ENCODE results near the gene IL24. TPM values are rescaled to one million over a fixed set of nuclear protein-coding genes. Genes with fewer than 3 reads are reported as not detected.

Gene IL24
- total RNA-seq, 1 donor from 2014 or later = not detected

- Mint-ChIP-seq H3K36me3 (ENCODE audit: unreplicated experiment) (no peaks in the 10 kb centered on the region), H3K4me1 (ENCODE audit: unreplicated experiment) (peaks cover under 1% of the 10 kb centered on the region), H3K4me3 (ENCODE audit: unreplicated experiment) (no peak overlapping the region), H3K27ac (ENCODE audit: unreplicated experiment) (no peak overlapping the region), H3K27me3 (ENCODE audit: unreplicated experiment) (peaks cover 56% of the 10 kb centered on the region), H3K9me3 (ENCODE audit: unreplicated experiment) (no peaks in the 10 kb centered on the region)
- DNase-seq (ENCODE audit: extremely low spot score, unreplicated experiment) = no peak
- TF ChIP-seq CTCF (IDR thresholded peaks at IDR 0.05) = no peak
Observed at GRCh38 chr1:206913766-206914537, 16.7 kb downstream of the IL24 start.

GRCh38 chr1:206915030-206915735, 17.9 kb downstream of the IL24 start:
- Mint-ChIP-seq H3K36me3 (ENCODE audit: unreplicated experiment) (no peaks in the 10 kb centered on the region), H3K27me3 (ENCODE audit: unreplicated experiment) (peaks cover 51% of the 10 kb centered on the region)

GRCh38 chr1:206916000-206916709, 18.9 kb downstream of the IL24 start:
- no peak for TF ChIP-seq CTCF (IDR thresholded peaks at IDR 0.05)
- peaks cover 51% of the 10 kb centered on the region for H3K27me3 Mint-ChIP-seq (ENCODE audit: unreplicated experiment)
- H3K9me3 Mint-ChIP-seq (ENCODE audit: unreplicated experiment) = no peaks in the 10 kb centered on the region

More at GRCh38 chr1:206915030-206915735, 17.9 kb downstream of the IL24 start:
- TF ChIP-seq CTCF (IDR thresholded peaks at IDR 0.05) = no peak
- Mint-ChIP-seq H3K4me3 (ENCODE audit: unreplicated experiment) (no peak overlapping the region), H3K27ac (ENCODE audit: unreplicated experiment) (no peak overlapping the region), H3K4me1 (ENCODE audit: unreplicated experiment) (no peaks in the 10 kb centered on the region), H3K9me3 (ENCODE audit: unreplicated experiment) (no peaks in the 10 kb centered on the region)
- DNase-seq (ENCODE audit: extremely low spot score, unreplicated experiment) = no peak

GRCh38 chr1:206918076-206918475, 20.8 kb downstream of the IL24 start:
- Mint-ChIP-seq H3K27me3 (ENCODE audit: unreplicated experiment) (peaks cover 45% of the 10 kb centered on the region), H3K27ac (ENCODE audit: unreplicated experiment) (no peak overlapping the region), H3K36me3 (ENCODE audit: unreplicated experiment) (no peaks in the 10 kb centered on the region), H3K4me1 (ENCODE audit: unreplicated experiment) (no peaks in the 10 kb centered on the region), H3K4me3 (ENCODE audit: unreplicated experiment) (no peak overlapping the region), H3K9me3 (ENCODE audit: unreplicated experiment) (no peaks in the 10 kb centered on the region)
- TF ChIP-seq CTCF (IDR thresholded peaks at IDR 0.05) = no peak
- DNase-seq (ENCODE audit: extremely low spot score, unreplicated experiment) = no peak

More at GRCh38 chr1:206916000-206916709, 18.9 kb downstream of the IL24 start:
- Mint-ChIP-seq H3K4me3 (ENCODE audit: unreplicated experiment) (no peak overlapping the region), H3K4me1 (ENCODE audit: unreplicated experiment) (no peaks in the 10 kb centered on the region), H3K36me3 (ENCODE audit: unreplicated experiment) (no peaks in the 10 kb centered on the region), H3K27ac (ENCODE audit: unreplicated experiment) (no peak overlapping the region)
- DNase-seq (ENCODE audit: extremely low spot score, unreplicated experiment) = no peak
